Measurements from ENCODE around the gene POU5F1.
A peak's percentile ranks its signal among the peaks of the same experiment; 100 is the strongest.

The POU5F1 gene

DNA sequence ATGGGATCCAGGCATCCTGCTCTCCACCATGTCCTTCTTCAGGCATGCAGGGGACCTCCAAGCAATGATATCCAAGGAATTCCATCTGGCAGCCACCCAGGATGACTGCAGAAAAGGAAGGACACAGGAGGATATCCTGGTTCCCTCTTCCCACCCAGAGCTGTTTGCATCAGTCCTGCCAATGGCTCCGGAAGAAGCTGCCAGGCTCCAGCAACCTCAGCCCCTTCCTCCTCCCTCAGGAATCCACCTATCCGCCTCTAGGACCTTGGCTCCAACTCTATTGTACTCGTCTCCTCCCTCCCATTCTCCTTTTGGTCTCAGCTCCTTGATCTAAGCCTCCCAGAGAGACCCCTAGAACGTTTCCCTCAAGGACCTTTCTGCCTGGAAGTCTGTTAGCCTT, 30.9 kb downstream of the POU5F1 start:
- H3K4me3 ChIP-seq (IDR thresholded peaks at IDR 0.05; ENCODE audit: insufficient read depth, low read depth, low read length) = no peak overlapping the region
- H3K4me1 ChIP-seq (ENCODE audit: low read depth, poor library complexity, severe bottlenecking) = peaks cover 5% of the 10 kb centered on the region
- H3K27ac ChIP-seq = no peak overlapping the region
- H2AFZ ChIP-seq (ENCODE audit: low read depth) = no peak overlapping the region
- H4K20me1 ChIP-seq (ENCODE audit: insufficient read depth) = no peaks in the 10 kb centered on the region
- no peaks in the 10 kb centered on the region for H3K79me2 ChIP-seq (ENCODE audit: insufficient read depth, low read depth)
- no peak overlapping the region for H3K4me2 ChIP-seq
- H3K9ac ChIP-seq = no peak overlapping the region
- TF ChIP-seq, protein P1, sequence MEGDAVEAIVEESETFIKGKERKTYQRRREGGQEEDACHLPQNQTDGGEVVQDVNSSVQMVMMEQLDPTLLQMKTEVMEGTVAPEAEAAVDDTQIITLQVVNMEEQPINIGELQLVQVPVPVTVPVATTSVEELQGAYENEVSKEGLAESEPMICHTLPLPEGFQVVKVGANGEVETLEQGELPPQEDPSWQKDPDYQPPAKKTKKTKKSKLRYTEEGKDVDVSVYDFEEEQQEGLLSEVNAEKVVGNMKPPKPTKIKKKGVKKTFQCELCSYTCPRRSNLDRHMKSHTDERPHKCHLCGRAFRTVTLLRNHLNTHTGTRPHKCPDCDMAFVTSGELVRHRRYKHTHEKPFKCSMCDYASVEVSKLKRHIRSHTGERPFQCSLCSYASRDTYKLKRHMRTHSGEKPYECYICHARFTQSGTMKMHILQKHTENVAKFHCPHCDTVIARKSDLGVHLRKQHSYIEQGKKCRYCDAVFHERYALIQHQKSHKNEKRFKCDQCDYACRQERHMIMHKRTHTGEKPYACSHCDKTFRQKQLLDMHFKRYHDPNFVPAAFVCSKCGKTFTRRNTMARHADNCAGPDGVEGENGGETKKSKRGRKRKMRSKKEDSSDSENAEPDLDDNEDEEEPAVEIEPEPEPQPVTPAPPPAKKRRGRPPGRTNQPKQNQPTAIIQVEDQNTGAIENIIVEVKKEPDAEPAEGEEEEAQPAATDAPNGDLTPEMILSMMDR (conservative IDR thresholded peaks at IDR 0.05; ENCODE audit: low read depth, low read length) = no peak
- no peaks in the 10 kb centered on the region for H3K36me3 ChIP-seq (ENCODE audit: insufficient read depth)
- no peaks in the 10 kb centered on the region for H3K27me3 ChIP-seq (ENCODE audit: insufficient read depth, low read depth)

DNA sequence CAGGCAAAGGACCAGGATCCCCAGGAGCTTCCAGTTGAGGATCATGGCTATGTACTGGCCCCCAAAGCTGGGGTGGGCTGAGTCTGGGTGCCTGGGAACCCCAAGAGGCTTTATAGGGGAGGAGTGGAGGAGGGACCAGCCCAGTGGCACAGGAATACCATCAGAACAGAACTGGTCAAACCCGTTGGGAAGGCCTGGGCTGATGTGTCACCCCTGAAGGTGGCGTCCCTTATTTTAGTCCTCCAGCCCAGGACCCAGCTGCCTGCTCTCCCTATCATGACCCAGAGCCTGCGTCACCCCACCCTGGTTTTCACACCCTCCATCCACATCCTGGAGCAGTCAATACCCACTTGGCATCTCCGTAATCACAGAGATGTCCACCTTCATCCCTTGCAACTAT, 31.5 kb downstream of the POU5F1 start, which contains the start of gene PSORS1C2:
Gene PSORS1C2, minus strand, starts transcription at position 85 of the 400 bp plus-strand sequence. Its CDS starts 40 bp downstream, at position 45.
- peak within 1 kb of the TSS; percentile 55; the same call in 1 of the 2 replicates for H2AFZ ChIP-seq (ENCODE audit: low read depth)
- H3K4me2 ChIP-seq = peak within 1 kb of the TSS; percentile 55; the same call in 1 of the 2 replicates
- H3K9ac ChIP-seq = no peak within 1 kb of the TSS
- no peaks in the 10 kb centered on the region for H3K36me3 ChIP-seq (ENCODE audit: insufficient read depth)
- TF ChIP-seq, protein P1 (conservative IDR thresholded peaks at IDR 0.05; ENCODE audit: low read depth, low read length) = no peak
- H3K4me3 ChIP-seq (IDR thresholded peaks at IDR 0.05; ENCODE audit: insufficient read depth, low read depth, low read length) = no peak within 1 kb of the TSS
- no peaks in the 10 kb centered on the region for H3K79me2 ChIP-seq (ENCODE audit: insufficient read depth, low read depth)
- no peak within 1 kb of the TSS for H3K27ac ChIP-seq
- H3K4me1 ChIP-seq (ENCODE audit: low read depth, poor library complexity, severe bottlenecking) = peaks cover 5% of the 10 kb centered on the region
- no peaks in the 10 kb centered on the region for H4K20me1 ChIP-seq (ENCODE audit: insufficient read depth)
- H3K27me3 ChIP-seq (ENCODE audit: insufficient read depth, low read depth) = no peaks in the 10 kb centered on the region

DNA sequence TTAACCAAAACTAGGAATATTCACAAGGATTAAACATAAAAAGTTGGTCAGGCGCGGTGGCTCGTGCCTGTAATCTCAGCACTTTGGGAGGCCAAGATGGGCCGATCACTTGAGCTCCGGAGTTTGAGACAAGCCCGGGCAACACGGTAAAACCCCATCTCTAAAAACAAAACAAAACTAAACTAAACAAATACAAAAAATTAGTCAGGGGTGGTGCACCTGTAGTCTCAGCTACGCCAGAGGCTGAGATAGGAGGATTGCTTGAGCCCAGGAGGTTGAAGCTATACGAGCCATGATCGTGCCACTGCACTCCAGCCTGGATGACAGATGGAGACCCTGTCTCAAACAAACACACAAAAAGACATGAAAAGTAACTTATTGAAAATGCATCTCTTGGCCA, 34.8 kb downstream of the POU5F1 start:
- Histone ChIP-seq H3K4me3 (IDR thresholded peaks at IDR 0.05; ENCODE audit: insufficient read depth, low read depth, low read length) (no peak overlapping the region), H3K27me3 (ENCODE audit: insufficient read depth, low read depth) (no peaks in the 10 kb centered on the region), H4K20me1 (ENCODE audit: insufficient read depth) (no peaks in the 10 kb centered on the region), H3K4me1 (ENCODE audit: low read depth, poor library complexity, severe bottlenecking) (peaks cover 5% of the 10 kb centered on the region), H3K36me3 (ENCODE audit: insufficient read depth) (no peaks in the 10 kb centered on the region), H3K27ac (no peak overlapping the region), H2AFZ (ENCODE audit: low read depth) (no peak overlapping the region), H3K4me2 (no peak overlapping the region), H3K79me2 (ENCODE audit: insufficient read depth, low read depth) (no peaks in the 10 kb centered on the region), H3K9ac (no peak overlapping the region)
- TF ChIP-seq, protein P1 (conservative IDR thresholded peaks at IDR 0.05; ENCODE audit: low read depth, low read length) = no peak

DNA sequence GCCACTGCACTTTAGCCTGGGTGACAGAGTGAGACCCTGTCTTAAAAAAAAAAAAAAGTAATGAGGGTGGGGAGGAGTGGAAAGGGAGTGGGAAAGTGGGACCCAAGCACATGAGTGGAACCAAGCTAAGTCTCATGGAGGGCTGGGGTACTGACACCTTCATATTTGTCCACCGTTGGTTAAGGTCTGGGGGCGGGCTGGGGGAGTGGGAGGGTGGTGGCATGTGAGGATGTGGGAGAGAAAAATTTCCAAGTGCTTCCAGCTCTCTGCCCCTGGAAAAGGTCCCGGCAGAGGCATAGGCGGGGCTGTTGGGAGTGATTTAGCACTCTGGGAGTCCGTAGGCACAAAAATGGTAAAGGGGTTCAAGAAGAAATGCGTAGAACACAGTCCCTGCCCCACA, 37.7 kb downstream of the POU5F1 start:
- no peak overlapping the region for H3K4me2 ChIP-seq
- TF ChIP-seq, protein P1 (conservative IDR thresholded peaks at IDR 0.05; ENCODE audit: low read depth, low read length) = no peak
- H4K20me1 ChIP-seq (ENCODE audit: insufficient read depth) = no peaks in the 10 kb centered on the region
- H3K36me3 ChIP-seq (ENCODE audit: insufficient read depth) = no peaks in the 10 kb centered on the region
- H3K4me3 ChIP-seq (IDR thresholded peaks at IDR 0.05; ENCODE audit: insufficient read depth, low read depth, low read length) = no peak overlapping the region
- H3K4me1 ChIP-seq (ENCODE audit: low read depth, poor library complexity, severe bottlenecking) = peaks cover 4% of the 10 kb centered on the region
- no peak overlapping the region for H3K27ac ChIP-seq
- no peak overlapping the region for H2AFZ ChIP-seq (ENCODE audit: low read depth)
- H3K79me2 ChIP-seq (ENCODE audit: insufficient read depth, low read depth) = no peaks in the 10 kb centered on the region
- H3K9ac ChIP-seq = no peak overlapping the region
- H3K27me3 ChIP-seq (ENCODE audit: insufficient read depth, low read depth) = no peaks in the 10 kb centered on the region; the same call in 1 of the 2 replicates
